GM19395 (cell line): ENCODE results near the gene ZMYM4.
"Not testable (repeated sequence)": the region's sequence is repeated elsewhere in the genome, so short reads cannot be mapped to it uniquely, and the experiment has no call there.

Source experiments
- ATAC-seq: cut with Tn5 transposase; IDR thresholded peaks from one replicate; pipeline ENCODE4 v1.9.1; 2021; ENCODE audit warnings: mild to moderate bottlenecking, moderate library complexity; ENCODE audit not compliant: unreplicated experiment

Gene ZMYM4

DNA sequence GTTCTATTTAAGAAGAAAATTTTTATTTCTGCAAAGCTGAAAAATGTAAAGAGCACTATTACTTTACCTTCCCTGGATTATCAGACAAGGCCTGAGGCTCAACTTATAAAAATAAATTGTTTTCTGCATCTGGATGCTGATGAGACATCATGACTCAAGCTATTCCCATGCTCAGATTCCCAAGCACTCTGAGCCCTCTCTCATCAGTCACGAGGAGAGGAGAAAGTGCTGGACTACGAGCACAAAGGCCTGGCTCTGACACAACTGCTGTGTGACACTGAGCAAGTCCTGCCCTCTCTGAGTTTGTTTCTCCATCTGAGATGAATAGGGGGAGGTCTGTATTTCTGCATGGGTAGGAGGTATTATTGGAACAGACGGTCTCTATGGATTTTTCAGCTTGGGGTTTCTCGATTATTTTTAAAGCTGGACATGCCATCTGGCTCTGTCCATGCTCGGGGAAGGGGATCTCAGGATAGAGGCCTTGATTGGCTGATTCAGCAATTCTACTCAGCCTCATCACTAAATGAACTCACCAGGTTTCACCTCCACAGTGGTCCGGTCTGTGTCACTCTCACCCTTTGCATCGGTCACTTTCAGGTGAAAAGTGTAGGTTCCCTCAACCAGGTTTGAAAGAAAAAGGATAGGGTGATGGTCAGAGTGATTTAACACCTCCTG, 181.0 kb downstream of the ZMYM4 start:
- no peak for ATAC-seq

GRCh38 chr1:35451125-35451528, 182.6 kb downstream of the ZMYM4 start:
- ATAC-seq: no peak

DNA sequence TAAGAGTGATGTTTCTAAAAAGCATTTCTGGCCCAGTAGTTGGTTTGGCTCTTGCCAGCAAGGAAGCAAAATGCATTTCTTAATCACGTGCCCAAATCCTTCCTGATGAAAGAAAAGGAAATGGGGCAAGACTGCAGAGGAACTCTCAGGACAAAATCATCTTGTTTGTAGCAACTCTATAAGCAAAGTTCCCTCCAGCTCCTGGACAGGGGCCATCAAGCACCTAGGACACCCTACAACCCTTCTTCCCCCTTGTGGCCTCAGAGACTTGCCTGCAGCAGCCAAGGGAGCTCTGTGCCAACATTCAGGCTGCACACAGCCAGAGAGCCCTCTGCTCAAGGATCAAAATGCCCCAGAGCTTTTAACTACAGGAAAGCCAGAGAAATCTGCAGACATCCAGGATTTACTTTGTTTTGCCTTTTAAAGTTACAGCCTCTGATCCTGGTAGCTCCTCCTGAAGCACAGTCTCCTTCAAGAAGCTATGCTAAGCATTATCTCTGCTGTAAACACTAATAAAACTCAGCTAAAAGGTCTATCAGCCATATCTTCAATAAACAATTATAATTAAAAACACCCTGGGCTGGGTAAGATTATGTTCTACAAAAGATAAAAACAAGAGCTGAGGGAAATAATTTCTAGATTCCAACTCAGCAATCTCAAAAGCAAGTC, 183.7 kb downstream of the ZMYM4 start:
- ATAC-seq: no peak

GRCh38 chr1:35453031-35453430, 184.5 kb downstream of the ZMYM4 start:
- no peak for ATAC-seq

GRCh38 chr1:35454176-35454575, 185.7 kb downstream of the ZMYM4 start:
- no peak for ATAC-seq

DNA sequence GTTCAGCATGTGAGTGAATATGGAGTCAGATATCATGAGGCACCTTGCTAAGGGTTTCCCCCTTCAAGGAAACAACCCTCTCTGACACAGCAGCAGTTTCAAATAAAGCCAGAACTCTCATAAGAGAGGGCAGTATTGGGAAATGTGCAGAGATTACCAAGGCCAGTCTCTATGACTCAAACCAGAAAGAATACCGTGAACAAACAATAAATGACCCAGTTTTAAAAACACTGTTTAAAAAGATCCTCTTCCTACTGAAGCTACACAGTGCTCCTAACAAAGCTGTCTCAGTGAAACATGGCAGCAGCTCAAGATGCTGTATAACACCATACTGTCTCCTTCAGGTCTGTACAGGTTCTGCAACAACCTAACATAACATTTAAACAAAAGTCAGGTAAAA, 186.1 kb downstream of the ZMYM4 start:
- ATAC-seq: no peak

DNA sequence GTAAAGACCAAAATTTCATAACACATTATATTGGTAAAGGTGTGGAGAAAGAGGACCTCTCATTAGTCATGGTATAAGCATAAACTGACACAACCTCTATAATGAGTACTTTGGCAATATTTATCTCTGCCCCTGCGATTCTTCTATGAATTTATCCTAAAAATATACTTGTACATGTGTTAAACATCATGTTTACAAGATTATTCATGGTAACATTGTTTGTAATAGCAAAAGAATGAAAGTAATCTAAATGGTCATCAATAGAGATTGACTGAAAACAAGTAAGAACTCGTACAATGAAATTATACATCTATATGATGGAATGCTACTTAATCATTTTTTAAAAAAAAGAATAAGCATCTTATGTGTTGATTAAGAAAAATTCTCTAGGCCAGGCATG, 192.3 kb downstream of the ZMYM4 start:
- ATAC-seq: no peak

- ATAC-seq: no peak
Measured at GRCh38 chr1:35461966-35462651, 193.6 kb downstream of the ZMYM4 start.

DNA sequence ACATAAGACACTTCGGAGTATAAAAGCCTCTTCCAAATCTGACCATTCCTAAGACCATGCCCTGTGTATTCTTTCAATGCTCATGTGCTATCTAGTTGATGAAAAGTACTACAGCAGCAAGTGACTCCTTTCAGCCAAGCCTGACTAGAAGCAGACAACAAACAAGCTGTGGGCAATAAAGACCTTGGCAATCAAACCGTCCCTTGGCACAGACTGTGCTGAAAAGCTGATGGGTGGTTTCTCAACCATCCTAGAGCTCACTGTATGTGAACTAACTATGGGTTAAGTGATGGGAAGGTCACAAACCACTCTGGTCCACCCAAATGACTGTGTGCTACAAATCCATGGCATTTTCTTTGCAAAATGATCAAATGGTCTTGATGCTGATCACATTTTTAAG, 194.7 kb downstream of the ZMYM4 start:
- no peak for ATAC-seq

- ATAC-seq: not testable (repeated sequence)
Measured at GRCh38 chr1:35463749-35464148, 195.2 kb downstream of the ZMYM4 start.

- ATAC-seq: no peak
Measured at GRCh38 chr1:35466120-35466519, 197.6 kb downstream of the ZMYM4 start.

DNA sequence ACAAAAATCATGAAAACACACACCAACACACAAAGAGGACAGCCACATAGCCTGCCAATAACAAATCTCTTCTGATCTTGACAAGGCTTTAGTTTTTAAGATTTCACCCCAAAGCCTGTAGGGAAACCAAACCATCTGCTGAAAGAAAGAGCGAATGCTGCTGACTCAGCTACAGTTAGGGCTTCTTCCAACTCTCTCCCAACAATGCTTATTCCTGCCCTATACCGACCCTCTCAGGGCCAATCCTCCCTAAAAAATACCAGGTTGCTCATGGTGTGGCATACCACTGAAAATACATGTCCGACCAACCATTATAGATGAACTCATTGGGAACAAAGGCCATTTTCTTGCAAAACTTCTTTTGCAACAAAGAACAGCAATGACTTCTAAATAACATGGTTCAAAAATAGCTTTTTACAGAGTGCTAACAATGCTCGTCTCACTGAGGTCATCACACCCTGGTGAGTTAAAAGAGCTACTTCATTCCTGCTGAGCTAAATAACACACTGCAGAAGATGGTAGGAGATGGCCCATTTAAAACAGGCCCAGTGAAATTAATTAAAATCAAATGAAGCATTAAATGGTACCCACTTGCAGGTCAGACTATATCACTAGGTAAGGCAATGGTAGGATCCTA, 202.6 kb downstream of the ZMYM4 start:
- ATAC-seq: no peak
